Measurements from ENCODE around the gene CACHD1.
"Not testable (repeated sequence)": the region's sequence is repeated elsewhere in the genome, so short reads cannot be mapped to it uniquely, and the experiment has no call there.

Gene CACHD1

GRCh38 chr1:64715186-64715585 lies 245.3 kb downstream of the CACHD1 start:
- no peak for DNase-seq

DNA sequence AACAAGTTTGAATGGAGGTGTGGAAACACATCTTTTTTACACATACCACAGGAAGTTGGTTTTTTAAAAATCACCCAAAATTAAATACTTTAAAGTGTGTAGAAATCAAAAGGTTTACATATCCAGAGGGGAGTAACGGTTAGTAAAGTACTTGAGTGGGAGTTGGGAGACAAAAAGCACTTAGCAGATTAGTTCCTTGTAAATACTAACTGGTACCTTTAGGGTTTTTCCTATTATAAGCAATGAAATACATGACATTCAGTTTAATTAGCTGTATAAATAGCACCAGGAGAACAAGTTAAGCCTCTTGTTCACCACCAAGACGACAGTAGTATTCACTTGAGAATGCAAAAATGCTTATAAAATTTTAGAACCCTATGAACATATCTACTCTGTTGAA lies 251.2 kb downstream of the CACHD1 start:
- DNase-seq = no peak

- DNase-seq = no peak
Measured at GRCh38 chr1:64721576-64722145, 251.7 kb downstream of the CACHD1 start.

DNA sequence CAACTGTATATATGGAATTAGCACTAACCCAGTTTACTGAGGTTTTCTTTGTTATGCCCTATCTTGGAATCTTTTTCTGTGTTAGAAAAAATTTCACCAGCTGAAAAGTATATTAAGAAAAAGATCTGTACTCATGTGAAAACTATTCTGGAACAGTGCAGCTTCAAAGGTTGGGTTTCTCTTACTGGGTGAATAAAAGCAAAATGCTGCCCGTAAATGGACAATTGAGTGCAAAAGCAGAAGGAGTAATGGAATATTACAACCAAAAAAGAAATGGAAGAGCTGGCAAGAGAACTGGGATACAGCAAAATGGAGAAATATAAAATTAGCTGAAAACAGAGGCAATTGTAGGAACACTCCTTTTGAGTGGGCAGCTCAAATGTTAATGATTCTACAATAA lies 257.9 kb downstream of the CACHD1 start:
- no peak for DNase-seq

- DNase-seq = no peak
Measured at GRCh38 chr1:64733581-64734286, 263.8 kb downstream of the CACHD1 start.

GRCh38 chr1:64734287-64734652 lies 264.3 kb downstream of the CACHD1 start:
- DNase-seq = no peak

DNA sequence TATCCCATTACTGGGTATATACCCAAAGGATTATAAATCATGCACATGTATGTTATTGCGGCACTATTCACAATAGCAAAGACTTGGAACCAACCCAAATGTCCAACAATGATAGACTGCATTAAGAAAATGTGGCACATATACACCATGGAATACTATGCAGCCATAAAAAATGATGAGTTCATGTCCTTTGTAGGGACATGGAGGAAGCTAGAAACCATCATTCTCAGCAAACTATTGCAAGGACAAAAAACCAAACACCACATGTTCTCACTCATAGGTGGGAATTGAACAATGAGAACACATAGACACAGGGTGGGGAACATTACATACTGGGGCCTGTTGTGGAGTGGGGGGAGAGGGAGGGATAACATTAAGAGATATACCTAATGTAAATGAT lies 270.8 kb downstream of the CACHD1 start:
- not testable (repeated sequence) for DNase-seq

All from islet precursor cell (in vitro differentiated cells).